GM12878 (cell line): ENCODE results near the gene HAUS7. TPM values are rescaled to one million over a fixed set of nuclear protein-coding genes. Genes with fewer than 3 reads are reported as not detected.

ENCODE experiments used
- ATAC-seq: fragments of 200-7000 bp; cut with Tn5 transposase; 3 replicates; pipeline ENCODE4 v1.9.1; 2020; ENCODE audit warnings: mild to moderate bottlenecking, moderate library complexity
- BruUV-seq: library from RNA; stranded (reverse); fragments of 400-500 nt; replicated peaks from 2 replicates; lab custom pipeline; 2021; lab: Mats Ljungman, UMichigan
- CTCF ChIA-PET: fragments of 300-600 bp; sonication (Branson Sonifier 250); formaldehyde crosslinking; extraction: SDS; loops from one replicate; lab custom pipeline; 2021; ENCODE audit warnings: inconsistent platforms; lab: Yijun Ruan, JAX
- POLR2A ChIA-PET: fragments of 350-600 bp; formaldehyde crosslinking; extraction: SDS; loops from one replicate; lab custom pipeline; 2021; ENCODE audit warnings: inconsistent platforms; lab: Charles Lee
- RAD21 ChIA-PET: fragments of 300-600 bp; sonication (Branson Sonifier 250); formaldehyde crosslinking; loops from one replicate; lab custom pipeline; 2023; ENCODE audit warnings: antibody characterized with exemption; ENCODE audit not compliant: unreplicated experiment; lab: Charles Lee
- SMC1A ChIA-PET: fragments of 300-600 bp; sonication (Branson Sonifier 250); formaldehyde crosslinking; loops from one replicate; lab custom pipeline; 2023; ENCODE audit not compliant: unreplicated experiment, uncharacterized antibody; lab: Charles Lee
- DNase-seq: peaks from one replicate; pipeline ENCODE4 v3.0.0-alpha.2; 2011; ENCODE audit warnings: low read depth, low spot score
- FAIRE-seq: peaks from 3 replicates; lab custom pipeline; 2011; peaks lifted over from hg19 to GRCh38; lab: Jason Lieb, UNC
- H2AFZ ChIP-seq: 2 replicates; pipeline ENCODE4 v1.6.0; 2011; ENCODE audit warnings: low read depth, low read length, control low read depth; ENCODE audit not compliant: control insufficient read depth
- H3K27ac ChIP-seq: 2 replicates; pipeline ENCODE4 v1.5.1; 2011; ENCODE audit warnings: control low read depth; ENCODE audit not compliant: control insufficient read depth, insufficient read depth
- H3K27me3 ChIP-seq, 2 experiments: replicated peaks in 1 of 2; 2 replicates each; pipeline versions ENCODE4 v1.6.0 to v1.6.1; 2011; ENCODE audit warnings: low read length in 1 of 2; ENCODE audit not compliant: control insufficient read depth in 2 of 2, insufficient read depth in 2 of 2
- H3K36me3 ChIP-seq, 2 experiments: 2 replicates each; pipeline ENCODE4 v1.5.1; 2011; ENCODE audit warnings: low read length in 1 of 2; ENCODE audit not compliant: control insufficient read depth in 2 of 2, insufficient read depth in 2 of 2
- H3K4me1 ChIP-seq: 2 replicates; pipeline ENCODE4 v1.6.1; 2011; ENCODE audit warnings: mild to moderate bottlenecking, low read length, moderate library complexity, mixed read lengths; ENCODE audit not compliant: control insufficient read depth, insufficient read depth
- H3K4me2 ChIP-seq: 2 replicates; pipeline ENCODE4 v1.6.0; 2011; ENCODE audit warnings: control low read depth; ENCODE audit not compliant: control insufficient read depth, insufficient read depth
- H3K4me3 ChIP-seq: fragments of 200-600 bp; sonication (generic); 2 replicates; pipeline ENCODE4 v1.5.1; 2016
- H3K79me2 ChIP-seq: 2 replicates; pipeline ENCODE4 v1.6.0; 2011; ENCODE audit warnings: low read length; ENCODE audit not compliant: control insufficient read depth, insufficient read depth
- H3K9ac ChIP-seq: 2 replicates; pipeline ENCODE4 v1.8.0; 2011; ENCODE audit warnings: low read length, control low read depth, mixed read lengths; ENCODE audit not compliant: control insufficient read depth, insufficient read depth
- H3K9me3 ChIP-seq: replicated peaks from 3 replicates; pipeline ENCODE4 v1.5.1; 2011; ENCODE audit warnings: mild to moderate bottlenecking, low read length; ENCODE audit not compliant: control insufficient read depth, insufficient read depth
- H4K20me1 ChIP-seq: 2 replicates; pipeline ENCODE4 v1.6.0; 2011; ENCODE audit not compliant: control insufficient read depth, insufficient read depth
- CEBPB ChIP-seq, 2 experiments: fragments of 150-350 bp in 1 of 2; IDR thresholded peaks; 2 replicates each; pipeline ENCODE4 v1.6.1; 2012 to 2014; ENCODE audit warnings: low read depth in 2 of 2, low read length in 2 of 2, borderline replicate concordance in 1 of 2, inconsistent platforms in 1 of 2
- LARP7 ChIP-seq: fragments of 450-650 bp; IDR thresholded peaks from 2 replicates; pipeline ENCODE4 v1.6.1; 2017; ENCODE audit warnings: mild to moderate bottlenecking
- MEF2B ChIP-seq: fragments of 450-650 bp; IDR thresholded peaks from 2 replicates; pipeline ENCODE4 v1.6.1; 2018; ENCODE audit warnings: mild to moderate bottlenecking, moderate library complexity; ENCODE audit not compliant: partially characterized antibody, poor library complexity, severe bottlenecking
- POLR2A ChIP-seq: IDR thresholded peaks from 2 replicates; pipeline ENCODE4 v1.6.1; 2011; ENCODE audit warnings: low read depth, mild to moderate bottlenecking, low read length
- YBX1 ChIP-seq: fragments of 450-650 bp; IDR thresholded peaks from 2 replicates; pipeline ENCODE4 v1.6.1; 2016; ENCODE audit warnings: antibody characterized with exemption
- WGBS: methylation state at CpG from one replicate; pipeline ENCODE4 v1.1.6; 2016; ENCODE audit warnings: low lambda C conversion rate; ENCODE audit not compliant: insufficient replicate concordance, insufficient coverage; ENCODE audit errors: missing lambda C conversion rate; 5-methylcytosine and 5-hydroxymethylcytosine counted together
- in situ Hi-C: fragments of 300-500 bp; cut with MboI; formaldehyde crosslinking; loops from 9 replicates; pipeline ENCODE4 v1.14.3; 2018; ENCODE audit warnings: mixed read lengths
- intact Hi-C: fragments of 100-400 bp; cut with micrococcal nuclease; formaldehyde crosslinking; loops from one replicate; pipeline ENCODE4 v1.14.2; 2022; ENCODE audit not compliant: unreplicated experiment
- polyA plus RNA-seq, 11 experiments: library from polyadenylated mRNA; depleted of rRNA in 4 of 11; unstranded in 6 of 11; stranded (reverse) in 5 of 11; fragments of >200 nt; fragmentation: Nextera tagmentation in 4 of 11; fragmentation: Illumina TruSeq in 1 of 11; extraction: Ambion mirVana in 4 of 11; extraction: Trizol in 1 of 11; gene quantifications; 1 replicate in 1 of 11; 2 replicates in 10 of 11; pipeline versions ENCODE4 v1.2.1 to v1.2.3, GENCODE V29; 2011 to 2016; ENCODE audit warnings: inconsistent platforms in 2 of 11, missing spikeins in 2 of 11, low read depth in 1 of 11
- total RNA-seq, 4 experiments: library from RNA; depleted of rRNA in 3 of 4; stranded (reverse); fragments of >200 nt in 3 of 4; fragmentation: Illumina TruSeq in 1 of 4; extraction: Trizol in 1 of 4; gene quantifications; 2 replicates each; pipeline versions ENCODE4 v1.2.1 to v1.2.3, GENCODE V29; 2013 to 2021
- TF ChIP-seq, protein P1 (sequence below), 3 experiments: IDR thresholded peaks in 2 of 3; conservative IDR thresholded peaks in 1 of 3; 2 replicates each; pipeline ENCODE4 v1.5.1; 2011; ENCODE audit warnings: low read depth in 3 of 3, low read length in 3 of 3, mild to moderate bottlenecking in 3 of 3, control low read depth in 2 of 3, moderate library complexity in 2 of 3, inconsistent platforms in 1 of 3, mixed read lengths in 1 of 3; ENCODE audit not compliant: control insufficient read depth in 2 of 3, insufficient read depth in 1 of 3; ENCODE audit errors: extremely low read depth in 1 of 3
- TF ChIP-seq, protein P2 (sequence below): fragments of 450-650 bp; IDR thresholded peaks from 2 replicates; pipeline ENCODE4 v1.6.1; 2017; ENCODE audit warnings: antibody characterized with exemption, mild to moderate bottlenecking, moderate library complexity

HAUS7 gene
- total and polyA plus RNA-seq, 10 of the 15 experiments (the other 5 are each of a cell fraction or from before 2014, with no cell fraction given): 6.7 to 63.3 (median 24.1) TPM

DNA sequence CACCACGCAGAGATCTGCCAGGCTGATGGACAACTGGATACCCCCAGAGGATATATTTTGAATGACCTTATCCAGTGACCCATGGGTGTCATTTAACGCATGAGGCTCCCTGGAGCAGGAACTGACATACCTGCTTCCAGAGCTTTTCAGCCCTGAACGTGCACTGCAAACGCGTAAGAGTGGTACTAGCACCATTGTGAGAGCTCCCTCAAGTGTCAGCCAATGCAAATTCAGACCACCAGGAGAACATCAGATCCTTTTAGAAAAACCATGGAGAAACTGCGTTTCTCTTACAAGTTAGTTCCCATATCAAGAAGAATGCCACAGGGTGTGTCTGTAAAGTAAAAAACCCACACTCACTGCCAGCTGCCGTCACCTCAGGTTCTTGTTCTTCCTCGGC, 31.8 kb downstream of the HAUS7 start:
- SMC1A ChIA-PET: interaction anchor here (0.6 kb wide), 1 partner anchor 51 kb away, joined by 3 read pairs; no protein-coding TSS in a partner anchor
- RAD21 ChIA-PET: no interaction called here
- no peak for FAIRE-seq
- H3K9ac ChIP-seq: no peak overlapping the region
- in situ Hi-C loops (no loop called here), intact Hi-C loops (no loop called here)
- CTCF ChIA-PET: no interaction called here
- H3K4me2 ChIP-seq: no peak overlapping the region
- TF ChIP-seq, protein P1, sequence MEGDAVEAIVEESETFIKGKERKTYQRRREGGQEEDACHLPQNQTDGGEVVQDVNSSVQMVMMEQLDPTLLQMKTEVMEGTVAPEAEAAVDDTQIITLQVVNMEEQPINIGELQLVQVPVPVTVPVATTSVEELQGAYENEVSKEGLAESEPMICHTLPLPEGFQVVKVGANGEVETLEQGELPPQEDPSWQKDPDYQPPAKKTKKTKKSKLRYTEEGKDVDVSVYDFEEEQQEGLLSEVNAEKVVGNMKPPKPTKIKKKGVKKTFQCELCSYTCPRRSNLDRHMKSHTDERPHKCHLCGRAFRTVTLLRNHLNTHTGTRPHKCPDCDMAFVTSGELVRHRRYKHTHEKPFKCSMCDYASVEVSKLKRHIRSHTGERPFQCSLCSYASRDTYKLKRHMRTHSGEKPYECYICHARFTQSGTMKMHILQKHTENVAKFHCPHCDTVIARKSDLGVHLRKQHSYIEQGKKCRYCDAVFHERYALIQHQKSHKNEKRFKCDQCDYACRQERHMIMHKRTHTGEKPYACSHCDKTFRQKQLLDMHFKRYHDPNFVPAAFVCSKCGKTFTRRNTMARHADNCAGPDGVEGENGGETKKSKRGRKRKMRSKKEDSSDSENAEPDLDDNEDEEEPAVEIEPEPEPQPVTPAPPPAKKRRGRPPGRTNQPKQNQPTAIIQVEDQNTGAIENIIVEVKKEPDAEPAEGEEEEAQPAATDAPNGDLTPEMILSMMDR (IDR thresholded peaks at IDR 0.05 in 2 of 3, conservative IDR thresholded peaks at IDR 0.05 in 1 of 3; ENCODE audit: control insufficient read depth in 2 of 3, extremely low read depth in 1 of 3, insufficient read depth in 1 of 3, low read depth in 3 of 3, low read length in 3 of 3): no peak
- TF ChIP-seq YBX1 (no peak), CEBPB (IDR thresholded peaks at IDR 0.05; ENCODE audit: borderline replicate concordance in 1 of 2, low read depth in 2 of 2, low read length in 2 of 2) (no peak), POLR2A (no peak), LARP7 (no peak), MEF2B (no peak)
- TF ChIP-seq, protein P2, sequence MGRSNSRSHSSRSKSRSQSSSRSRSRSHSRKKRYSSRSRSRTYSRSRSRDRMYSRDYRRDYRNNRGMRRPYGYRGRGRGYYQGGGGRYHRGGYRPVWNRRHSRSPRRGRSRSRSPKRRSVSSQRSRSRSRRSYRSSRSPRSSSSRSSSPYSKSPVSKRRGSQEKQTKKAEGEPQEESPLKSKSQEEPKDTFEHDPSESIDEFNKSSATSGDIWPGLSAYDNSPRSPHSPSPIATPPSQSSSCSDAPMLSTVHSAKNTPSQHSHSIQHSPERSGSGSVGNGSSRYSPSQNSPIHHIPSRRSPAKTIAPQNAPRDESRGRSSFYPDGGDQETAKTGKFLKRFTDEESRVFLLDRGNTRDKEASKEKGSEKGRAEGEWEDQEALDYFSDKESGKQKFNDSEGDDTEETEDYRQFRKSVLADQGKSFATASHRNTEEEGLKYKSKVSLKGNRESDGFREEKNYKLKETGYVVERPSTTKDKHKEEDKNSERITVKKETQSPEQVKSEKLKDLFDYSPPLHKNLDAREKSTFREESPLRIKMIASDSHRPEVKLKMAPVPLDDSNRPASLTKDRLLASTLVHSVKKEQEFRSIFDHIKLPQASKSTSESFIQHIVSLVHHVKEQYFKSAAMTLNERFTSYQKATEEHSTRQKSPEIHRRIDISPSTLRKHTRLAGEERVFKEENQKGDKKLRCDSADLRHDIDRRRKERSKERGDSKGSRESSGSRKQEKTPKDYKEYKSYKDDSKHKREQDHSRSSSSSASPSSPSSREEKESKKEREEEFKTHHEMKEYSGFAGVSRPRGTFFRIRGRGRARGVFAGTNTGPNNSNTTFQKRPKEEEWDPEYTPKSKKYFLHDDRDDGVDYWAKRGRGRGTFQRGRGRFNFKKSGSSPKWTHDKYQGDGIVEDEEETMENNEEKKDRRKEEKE: no peak
- no peaks in the 10 kb centered on the region for H3K79me2 ChIP-seq
- no peak for DNase-seq
- no peak for ATAC-seq
- no peak overlapping the region for H3K27ac ChIP-seq
- H3K4me3 ChIP-seq: no peak overlapping the region
- no peaks in the 10 kb centered on the region for H3K4me1 ChIP-seq
- no peaks in the 10 kb centered on the region; the same call in 2 of the 3 replicates for H3K9me3 ChIP-seq
- POLR2A ChIA-PET: no interaction called here
- H3K36me3 ChIP-seq: no peaks in the 10 kb centered on the region
- H3K27me3 ChIP-seq: no peaks in the 10 kb centered on the region
- WGBS: 27% methylated on average over 8 of the region's 8 CpGs
- no TSS peak for BruUV-seq
- no peaks in the 10 kb centered on the region for H4K20me1 ChIP-seq
- H2AFZ ChIP-seq: no peak overlapping the region
